Epithelial cell of proximal tubule (primary cell): ENCODE results near the gene UROS. TPM values are rescaled to one million over a fixed set of nuclear protein-coding genes. Genes with fewer than 3 reads are reported as not detected.

ENCODE experiments used
- DNase-seq: peaks from one replicate; pipeline ENCODE4 v3.0.0-alpha.2; 2011; ENCODE audit warnings: low read depth
- H3K4me3 ChIP-seq: 2 replicates; pipeline ENCODE4 v1.5.1; 2011; ENCODE audit warnings: low read depth, mild to moderate bottlenecking, low read length
- total RNA-seq: library from RNA; depleted of rRNA; stranded (reverse); fragments of >200 nt; gene quantifications from 2 replicates; pipeline ENCODE4 v1.2.3, GENCODE V29; 2015
- TF ChIP-seq, protein P1 (sequence below): conservative IDR thresholded peaks from 2 replicates; pipeline ENCODE4 v1.5.1; 2012; ENCODE audit warnings: low read depth, mild to moderate bottlenecking, low read length

UROS gene
- total RNA-seq, 1 donor from 2014 or later = 56.8 TPM

DNA sequence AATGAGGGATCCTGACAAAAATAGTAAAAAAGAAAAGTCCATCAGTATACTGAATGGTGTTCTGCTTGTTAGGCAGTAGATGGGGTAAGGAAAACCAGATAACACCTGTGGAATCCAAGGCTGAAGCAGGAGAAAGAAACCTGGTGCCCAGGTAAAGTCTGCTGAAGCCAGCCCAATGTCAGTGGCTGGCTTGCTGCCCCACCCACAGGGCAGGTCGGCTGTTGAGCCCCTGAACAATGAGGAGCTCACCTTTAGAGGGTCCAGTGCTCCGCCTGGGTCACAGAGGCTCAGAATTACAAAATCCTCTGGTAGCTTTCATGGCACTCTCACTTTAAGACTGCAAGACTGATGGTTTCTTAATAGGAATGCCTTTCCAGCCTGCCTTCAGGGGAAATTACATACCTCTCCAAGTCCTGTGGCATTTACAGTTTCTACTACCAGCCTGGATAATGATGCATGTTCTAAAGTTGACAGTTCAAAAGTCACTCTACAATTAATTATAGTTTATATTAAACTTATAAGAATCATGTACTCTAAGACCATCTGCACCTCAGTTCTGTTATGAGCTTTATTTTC is 34.2 kb upstream of the UROS start:
- no peak for DNase-seq
- TF ChIP-seq, protein P1, sequence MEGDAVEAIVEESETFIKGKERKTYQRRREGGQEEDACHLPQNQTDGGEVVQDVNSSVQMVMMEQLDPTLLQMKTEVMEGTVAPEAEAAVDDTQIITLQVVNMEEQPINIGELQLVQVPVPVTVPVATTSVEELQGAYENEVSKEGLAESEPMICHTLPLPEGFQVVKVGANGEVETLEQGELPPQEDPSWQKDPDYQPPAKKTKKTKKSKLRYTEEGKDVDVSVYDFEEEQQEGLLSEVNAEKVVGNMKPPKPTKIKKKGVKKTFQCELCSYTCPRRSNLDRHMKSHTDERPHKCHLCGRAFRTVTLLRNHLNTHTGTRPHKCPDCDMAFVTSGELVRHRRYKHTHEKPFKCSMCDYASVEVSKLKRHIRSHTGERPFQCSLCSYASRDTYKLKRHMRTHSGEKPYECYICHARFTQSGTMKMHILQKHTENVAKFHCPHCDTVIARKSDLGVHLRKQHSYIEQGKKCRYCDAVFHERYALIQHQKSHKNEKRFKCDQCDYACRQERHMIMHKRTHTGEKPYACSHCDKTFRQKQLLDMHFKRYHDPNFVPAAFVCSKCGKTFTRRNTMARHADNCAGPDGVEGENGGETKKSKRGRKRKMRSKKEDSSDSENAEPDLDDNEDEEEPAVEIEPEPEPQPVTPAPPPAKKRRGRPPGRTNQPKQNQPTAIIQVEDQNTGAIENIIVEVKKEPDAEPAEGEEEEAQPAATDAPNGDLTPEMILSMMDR = no peak
- no peak overlapping the region for H3K4me3 ChIP-seq

DNA sequence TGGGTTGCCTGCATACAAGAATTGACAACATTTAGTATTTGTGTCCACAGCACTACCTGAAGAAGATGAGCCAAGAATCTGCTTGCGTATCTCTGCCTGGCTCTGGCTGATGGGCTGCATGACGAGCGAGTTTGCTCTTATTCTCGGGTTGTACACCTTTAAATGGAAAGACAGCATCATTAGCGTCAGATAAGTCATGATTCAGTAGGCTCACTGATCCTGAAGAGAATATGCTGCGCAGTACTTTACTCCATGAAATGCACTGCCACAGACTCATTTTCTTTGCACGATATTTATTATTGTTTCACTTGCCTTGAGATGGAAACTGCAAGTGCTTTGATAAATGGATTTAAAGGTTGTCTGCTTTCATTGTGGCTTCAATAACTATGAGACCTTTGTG is 29.4 kb upstream of the UROS start:
- no peak for DNase-seq
- TF ChIP-seq, protein P1 = no peak
- H3K4me3 ChIP-seq = no peak overlapping the region

DNA sequence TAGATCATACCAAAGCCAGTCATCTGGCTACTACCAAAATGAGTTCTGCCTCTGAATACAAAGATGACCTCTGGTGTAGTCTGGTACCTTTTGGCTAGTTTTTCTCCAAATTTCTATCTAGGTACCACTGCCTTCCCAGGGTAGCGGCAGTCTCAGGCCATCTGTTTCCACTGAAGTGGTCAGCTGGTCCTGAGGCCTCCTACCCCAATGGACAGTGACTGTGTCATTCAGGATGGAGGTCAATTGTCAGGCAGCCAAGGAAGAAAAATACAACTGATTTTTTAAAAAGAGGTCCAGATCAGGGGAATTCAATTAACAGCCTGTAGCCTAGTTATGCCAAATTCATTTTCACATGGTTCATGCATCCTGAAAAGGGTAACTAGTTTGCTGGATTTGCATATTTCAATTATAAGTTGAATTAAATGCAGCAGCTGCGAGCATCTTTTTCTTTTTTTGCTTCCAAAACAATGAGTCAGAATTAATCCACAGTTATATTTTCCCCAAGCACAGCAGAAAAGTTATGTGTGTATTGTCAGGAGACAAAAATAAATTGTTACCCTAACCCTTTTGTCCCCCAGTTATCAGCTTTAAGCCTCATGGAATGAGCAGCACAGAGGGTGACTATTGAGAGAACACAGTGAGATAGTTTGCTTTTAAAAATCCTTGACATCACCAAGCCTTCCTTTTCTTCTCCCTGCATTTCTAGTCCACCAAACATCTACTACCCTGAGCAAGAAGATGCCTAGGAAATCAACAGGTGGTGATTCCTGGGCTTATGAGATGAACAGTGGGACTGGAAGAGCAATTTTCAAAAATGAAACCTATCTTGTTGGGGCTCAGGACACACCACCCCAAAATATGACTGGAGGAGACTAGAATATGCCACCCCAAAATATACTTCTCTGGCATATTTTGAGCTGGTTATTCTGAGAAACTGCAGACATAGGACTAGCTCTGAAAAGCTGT is 28.0 kb upstream of the UROS start:
- H3K4me3 ChIP-seq = no peak overlapping the region
- TF ChIP-seq, protein P1 = no peak
- DNase-seq = no peak

DNA sequence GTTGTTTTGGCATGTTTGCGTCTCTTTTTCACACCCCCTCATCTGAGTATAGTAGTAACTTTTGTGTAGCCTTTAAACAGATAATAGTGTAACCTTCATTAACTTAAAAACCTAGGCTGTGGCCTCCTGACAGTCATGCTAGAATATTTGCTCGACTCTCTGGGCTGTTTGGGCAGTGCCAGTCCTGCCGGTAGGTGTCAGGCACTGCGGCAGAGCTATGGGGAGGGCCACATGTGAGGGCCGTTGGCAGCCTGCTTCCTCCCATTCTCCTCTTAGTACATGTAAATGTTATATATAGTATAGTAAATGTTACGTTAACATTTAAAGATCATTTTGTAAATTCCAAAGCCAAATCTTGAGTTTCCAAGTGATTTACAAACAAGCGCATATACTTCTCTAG is 26.4 kb upstream of the UROS start:
- TF ChIP-seq, protein P1 = no peak
- H3K4me3 ChIP-seq = no peak overlapping the region
- DNase-seq = no peak

DNA sequence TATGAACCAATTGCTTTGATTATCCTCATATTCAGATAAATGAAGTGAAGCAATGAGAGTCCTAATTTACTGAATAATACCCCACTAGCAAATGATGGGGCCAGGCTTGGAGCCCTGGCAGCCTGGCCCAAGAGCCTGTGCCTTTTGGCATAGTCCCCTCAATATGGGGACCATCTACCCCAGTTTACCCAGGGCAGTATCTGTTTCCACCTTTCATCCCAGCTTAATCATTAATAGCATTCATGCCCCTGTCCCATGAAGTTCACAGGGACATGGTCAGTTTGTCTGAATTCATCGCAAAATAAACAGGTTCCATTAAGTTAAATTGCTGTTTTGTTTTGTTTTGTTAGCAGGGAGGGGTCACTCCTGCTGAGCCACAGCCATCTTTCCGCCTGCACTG is 25.8 kb upstream of the UROS start:
- TF ChIP-seq, protein P1 = no peak
- no peak for DNase-seq
- H3K4me3 ChIP-seq = no peak overlapping the region

DNA sequence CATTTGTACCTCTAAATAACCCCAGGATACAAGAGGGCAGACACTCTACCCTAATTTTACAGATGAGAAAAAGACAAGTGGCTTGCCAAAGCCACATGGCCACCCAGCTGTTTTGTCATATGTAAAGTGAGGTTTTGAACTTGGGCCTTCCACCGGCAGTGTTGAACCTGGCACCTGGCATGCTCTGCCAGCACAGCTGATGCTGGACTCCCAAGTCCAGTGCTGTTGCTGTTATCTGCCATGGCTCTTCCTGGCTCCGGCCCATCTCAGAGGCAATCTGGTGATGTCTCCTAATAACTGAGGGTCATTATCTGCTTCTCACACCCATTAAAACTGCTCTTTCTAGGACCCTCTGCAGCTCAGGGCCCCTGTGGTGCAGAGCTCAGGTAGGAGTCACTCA is 25.3 kb upstream of the UROS start:
- H3K4me3 ChIP-seq = no peak overlapping the region
- no peak for DNase-seq
- TF ChIP-seq, protein P1 = no peak
